ENCODE results near the gene SFPQ. TPM values are rescaled to one million over a fixed set of nuclear protein-coding genes. Genes with fewer than 3 reads are reported as not detected.
A peak's percentile ranks its signal among the peaks of the same experiment; 100 is the strongest.
"Not testable (repeated sequence)": the region's sequence is repeated elsewhere in the genome, so short reads cannot be mapped to it uniquely, and the experiment has no call there.

SFPQ gene, protein sequence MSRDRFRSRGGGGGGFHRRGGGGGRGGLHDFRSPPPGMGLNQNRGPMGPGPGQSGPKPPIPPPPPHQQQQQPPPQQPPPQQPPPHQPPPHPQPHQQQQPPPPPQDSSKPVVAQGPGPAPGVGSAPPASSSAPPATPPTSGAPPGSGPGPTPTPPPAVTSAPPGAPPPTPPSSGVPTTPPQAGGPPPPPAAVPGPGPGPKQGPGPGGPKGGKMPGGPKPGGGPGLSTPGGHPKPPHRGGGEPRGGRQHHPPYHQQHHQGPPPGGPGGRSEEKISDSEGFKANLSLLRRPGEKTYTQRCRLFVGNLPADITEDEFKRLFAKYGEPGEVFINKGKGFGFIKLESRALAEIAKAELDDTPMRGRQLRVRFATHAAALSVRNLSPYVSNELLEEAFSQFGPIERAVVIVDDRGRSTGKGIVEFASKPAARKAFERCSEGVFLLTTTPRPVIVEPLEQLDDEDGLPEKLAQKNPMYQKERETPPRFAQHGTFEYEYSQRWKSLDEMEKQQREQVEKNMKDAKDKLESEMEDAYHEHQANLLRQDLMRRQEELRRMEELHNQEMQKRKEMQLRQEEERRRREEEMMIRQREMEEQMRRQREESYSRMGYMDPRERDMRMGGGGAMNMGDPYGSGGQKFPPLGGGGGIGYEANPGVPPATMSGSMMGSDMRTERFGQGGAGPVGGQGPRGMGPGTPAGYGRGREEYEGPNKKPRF
- 194 TPM for polyA plus RNA-seq (2012; ENCODE audit: low read depth, missing spikeins)

GRCh38 chr1:35192853-35193664, at the start of gene SFPQ:
Gene SFPQ (minus strand): TSS chr1:35193145. CDS start chr1:35193049, 96 bp downstream.
- DNase-seq (ENCODE audit: insufficient read length, low spot score) = peak; percentile 92
- TF ChIP-seq PAX5 (IDR thresholded peaks at IDR 0.05; ENCODE audit: insufficient read depth, low read length, severe bottlenecking) = no peak
- peak; percentile 93 for TF ChIP-seq POU2F2 (IDR thresholded peaks at IDR 0.05; ENCODE audit: low read depth, low read length)
- TF ChIP-seq SPI1 (IDR thresholded peaks at IDR 0.05; ENCODE audit: low read depth, low read length) = no peak
- TF ChIP-seq POLR2A (IDR thresholded peaks at IDR 0.05; ENCODE audit: low read depth, low read length) = peak; percentile 99
- peak; percentile 100 for TF ChIP-seq POLR2AphosphoS5 (IDR thresholded peaks at IDR 0.05; ENCODE audit: low read depth, low read length)
- TF ChIP-seq TAF1 (IDR thresholded peaks at IDR 0.05; ENCODE audit: low read depth, low read length) = peak; percentile 98
- peak; percentile 96 for FAIRE-seq

DNA sequence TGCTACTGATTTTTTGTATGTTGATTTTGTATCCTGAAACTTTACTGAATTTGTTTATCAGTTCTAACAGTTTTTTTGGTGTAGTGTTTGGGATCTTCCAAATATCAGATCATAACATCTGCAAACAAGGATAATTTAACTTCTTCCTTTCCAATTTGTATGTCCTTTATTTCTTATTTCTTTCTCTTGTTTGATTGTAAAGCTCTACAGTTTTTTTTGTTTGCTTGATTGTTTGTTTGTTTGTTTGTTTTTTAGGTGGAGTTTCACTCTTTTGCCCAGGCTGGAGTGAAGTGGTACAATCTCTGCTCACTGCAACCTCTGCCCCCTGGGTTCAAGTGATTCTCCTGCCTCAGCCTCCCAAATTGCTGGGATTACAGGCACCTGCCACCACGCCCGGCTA, 43.8 kb upstream of the SFPQ start:
- not testable (repeated sequence) for DNase-seq (ENCODE audit: insufficient read length, low spot score); FAIRE-seq

GRCh38 chr1:35231287-35231686, 38.3 kb upstream of the SFPQ start:
- FAIRE-seq = no peak
- TF ChIP-seq POU2F2 (IDR thresholded peaks at IDR 0.05; ENCODE audit: low read depth, low read length) (no peak), PAX5 (IDR thresholded peaks at IDR 0.05; ENCODE audit: insufficient read depth, low read length, severe bottlenecking) (no peak), POLR2A (IDR thresholded peaks at IDR 0.05; ENCODE audit: low read depth, low read length) (no peak), SPI1 (IDR thresholded peaks at IDR 0.05; ENCODE audit: low read depth, low read length) (no peak), POLR2AphosphoS5 (IDR thresholded peaks at IDR 0.05; ENCODE audit: low read depth, low read length) (no peak), TAF1 (IDR thresholded peaks at IDR 0.05; ENCODE audit: low read depth, low read length) (no peak)
- no peak for DNase-seq (ENCODE audit: insufficient read length, low spot score)

DNA sequence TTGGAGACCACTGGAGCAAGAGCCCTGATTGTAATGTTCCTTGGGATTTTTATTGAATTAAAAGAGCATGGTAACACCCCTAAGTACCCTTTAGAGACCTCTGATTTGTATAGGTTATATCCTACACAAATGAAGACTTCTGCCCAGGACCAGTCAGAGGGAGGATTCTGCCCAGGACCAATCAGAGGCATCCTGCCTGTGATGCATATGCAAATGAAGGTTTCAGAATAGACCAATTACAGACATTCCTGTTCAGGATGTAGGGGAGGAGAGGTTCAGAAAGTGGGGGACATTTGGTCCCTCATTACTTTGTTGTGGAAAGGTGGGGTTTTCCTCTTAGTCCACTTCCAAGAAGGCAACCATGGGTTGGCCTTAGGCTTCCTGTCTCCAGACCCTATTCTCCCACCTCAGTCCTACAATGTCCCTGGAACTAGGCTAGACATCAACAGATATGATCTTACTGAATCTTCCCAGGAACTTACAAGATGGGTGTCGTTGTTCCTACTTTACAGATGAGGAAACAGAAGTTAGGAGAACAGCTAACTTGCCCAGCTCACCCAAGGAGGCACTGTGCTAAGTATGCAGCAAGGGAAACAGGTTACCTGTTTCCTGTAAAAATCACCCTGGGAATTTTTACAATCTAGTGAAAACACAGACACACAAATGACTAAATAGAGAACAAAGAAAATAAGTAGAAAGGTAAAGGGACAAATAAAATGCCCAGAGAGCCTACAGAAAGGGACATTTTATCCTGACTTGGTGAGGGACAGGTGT, 36.8 kb upstream of the SFPQ start:
- FAIRE-seq (no peak), DNase-seq (ENCODE audit: insufficient read length, low spot score) (no peak)
- TF ChIP-seq POLR2A (IDR thresholded peaks at IDR 0.05; ENCODE audit: low read depth, low read length) = no peak
- no peak for TF ChIP-seq POLR2AphosphoS5 (IDR thresholded peaks at IDR 0.05; ENCODE audit: low read depth, low read length)
- no peak for TF ChIP-seq PAX5 (IDR thresholded peaks at IDR 0.05; ENCODE audit: insufficient read depth, low read length, severe bottlenecking)
- TF ChIP-seq SPI1 (IDR thresholded peaks at IDR 0.05; ENCODE audit: low read depth, low read length) = no peak
- TF ChIP-seq TAF1 (IDR thresholded peaks at IDR 0.05; ENCODE audit: low read depth, low read length) = no peak
- no peak for TF ChIP-seq POU2F2 (IDR thresholded peaks at IDR 0.05; ENCODE audit: low read depth, low read length)

- TF ChIP-seq POU2F2 (IDR thresholded peaks at IDR 0.05; ENCODE audit: low read depth, low read length) (no peak), SPI1 (IDR thresholded peaks at IDR 0.05; ENCODE audit: low read depth, low read length) (peak; percentile 61), POLR2AphosphoS5 (IDR thresholded peaks at IDR 0.05; ENCODE audit: low read depth, low read length) (no peak), PAX5 (IDR thresholded peaks at IDR 0.05; ENCODE audit: insufficient read depth, low read length, severe bottlenecking) (no peak), TAF1 (IDR thresholded peaks at IDR 0.05; ENCODE audit: low read depth, low read length) (no peak), POLR2A (IDR thresholded peaks at IDR 0.05; ENCODE audit: low read depth, low read length) (no peak)
- DNase-seq (ENCODE audit: insufficient read length, low spot score) (no peak), FAIRE-seq (no peak)
These were observed 33.6 kb upstream of the SFPQ start for GRCh38 chr1:35226546-35226945.

DNA sequence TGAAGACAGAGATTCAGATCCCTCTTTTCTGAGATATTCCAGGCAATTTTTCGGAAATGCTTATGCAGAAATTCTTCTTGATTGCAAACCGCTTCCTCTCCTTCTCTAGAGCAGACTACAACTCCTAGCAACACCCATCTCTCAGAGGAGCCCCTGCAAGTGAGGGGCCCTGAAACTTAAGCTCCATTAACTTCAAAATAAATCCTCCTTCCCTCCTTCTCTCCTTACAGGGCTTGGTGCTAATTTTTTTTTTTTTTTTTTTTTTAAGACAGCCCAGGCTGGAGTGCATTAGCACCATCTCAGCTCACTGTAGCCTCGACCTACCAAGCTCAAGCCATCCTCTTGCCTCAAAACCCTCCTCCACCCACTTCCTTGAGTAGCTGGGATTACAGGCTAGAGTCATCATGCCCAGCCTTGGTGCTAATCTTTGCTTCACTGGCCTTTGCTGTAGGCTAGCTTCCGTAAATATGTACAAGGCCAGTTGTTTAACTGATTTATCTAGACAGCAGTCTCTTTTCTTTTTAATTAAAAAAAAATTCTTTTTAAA, 30.2 kb upstream of the SFPQ start:
- no peak for DNase-seq (ENCODE audit: insufficient read length, low spot score)
- FAIRE-seq = no peak
- TF ChIP-seq POU2F2 (IDR thresholded peaks at IDR 0.05; ENCODE audit: low read depth, low read length) (no peak), PAX5 (IDR thresholded peaks at IDR 0.05; ENCODE audit: insufficient read depth, low read length, severe bottlenecking) (no peak), SPI1 (IDR thresholded peaks at IDR 0.05; ENCODE audit: low read depth, low read length) (no peak), TAF1 (IDR thresholded peaks at IDR 0.05; ENCODE audit: low read depth, low read length) (no peak), POLR2A (IDR thresholded peaks at IDR 0.05; ENCODE audit: low read depth, low read length) (no peak), POLR2AphosphoS5 (IDR thresholded peaks at IDR 0.05; ENCODE audit: low read depth, low read length) (no peak)

- no peak for DNase-seq (ENCODE audit: insufficient read length, low spot score)
- TF ChIP-seq SPI1 (IDR thresholded peaks at IDR 0.05; ENCODE audit: low read depth, low read length) (no peak), POLR2AphosphoS5 (IDR thresholded peaks at IDR 0.05; ENCODE audit: low read depth, low read length) (no peak), POU2F2 (IDR thresholded peaks at IDR 0.05; ENCODE audit: low read depth, low read length) (no peak), TAF1 (IDR thresholded peaks at IDR 0.05; ENCODE audit: low read depth, low read length) (no peak), PAX5 (IDR thresholded peaks at IDR 0.05; ENCODE audit: insufficient read depth, low read length, severe bottlenecking) (no peak), POLR2A (IDR thresholded peaks at IDR 0.05; ENCODE audit: low read depth, low read length) (no peak)
- FAIRE-seq = no peak
These were observed 29.6 kb upstream of the SFPQ start for GRCh38 chr1:35222322-35223083.

DNA sequence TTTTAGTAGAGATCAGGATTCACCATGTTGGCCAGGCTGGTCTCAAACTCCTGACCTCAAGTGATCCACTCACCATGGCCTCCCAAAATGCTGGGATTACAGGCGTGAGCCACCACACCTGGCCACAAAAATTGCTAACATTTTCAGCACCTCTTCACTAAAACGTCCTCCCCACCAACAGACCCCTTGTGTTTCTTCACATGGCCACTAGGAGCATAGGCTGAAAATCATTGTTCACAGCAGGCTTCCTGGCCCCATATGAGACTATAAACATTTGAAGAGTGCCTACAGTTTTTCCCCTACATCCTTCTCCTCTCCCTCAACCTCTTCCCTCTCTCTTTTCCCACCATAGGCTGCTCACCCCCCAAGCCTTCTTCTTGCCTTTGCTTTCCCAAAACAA, 28.0 kb upstream of the SFPQ start:
- DNase-seq (ENCODE audit: insufficient read length, low spot score) = peak; percentile 39
- no peak for TF ChIP-seq POLR2A (IDR thresholded peaks at IDR 0.05; ENCODE audit: low read depth, low read length)
- no peak for TF ChIP-seq SPI1 (IDR thresholded peaks at IDR 0.05; ENCODE audit: low read depth, low read length)
- no peak for TF ChIP-seq TAF1 (IDR thresholded peaks at IDR 0.05; ENCODE audit: low read depth, low read length)
- TF ChIP-seq PAX5 (IDR thresholded peaks at IDR 0.05; ENCODE audit: insufficient read depth, low read length, severe bottlenecking) = no peak
- TF ChIP-seq POLR2AphosphoS5 (IDR thresholded peaks at IDR 0.05; ENCODE audit: low read depth, low read length) = no peak
- TF ChIP-seq POU2F2 (IDR thresholded peaks at IDR 0.05; ENCODE audit: low read depth, low read length) = no peak
- no peak for FAIRE-seq

All from GM12891 (cell line).